Activated naive CD8-positive, alpha-beta T cell (primary cell): ENCODE results near the gene PIGC.

Source experiments
- H3K27ac Mint-ChIP-seq: one replicate; pipeline ENCODE4 v1.8.0; 2021; ENCODE audit warnings: mixed read lengths
- H3K27me3 Mint-ChIP-seq: one replicate; pipeline ENCODE4 v1.8.0; 2021; ENCODE audit warnings: mixed read lengths
- H3K36me3 Mint-ChIP-seq: one replicate; pipeline ENCODE4 v1.8.0; 2021; ENCODE audit warnings: mixed read lengths
- H3K4me1 Mint-ChIP-seq: one replicate; pipeline ENCODE4 v1.8.0; 2021; ENCODE audit warnings: low read depth, mixed read lengths
- H3K4me3 Mint-ChIP-seq: one replicate; pipeline ENCODE4 v1.8.0; 2021; ENCODE audit warnings: mild to moderate bottlenecking, mixed read lengths
- H3K9me3 Mint-ChIP-seq: one replicate; pipeline ENCODE4 v1.8.0; 2021; ENCODE audit warnings: low read depth, mixed read lengths

Gene PIGC

GRCh38 chr1:172443666-172444453 is at the start of gene PIGC:
PIGC (minus strand) TSS chr1:172444069; CDS start chr1:172442622, 1,447 bp downstream.
- H3K9me3 Mint-ChIP-seq = no peaks in the 10 kb centered on the region

DNA sequence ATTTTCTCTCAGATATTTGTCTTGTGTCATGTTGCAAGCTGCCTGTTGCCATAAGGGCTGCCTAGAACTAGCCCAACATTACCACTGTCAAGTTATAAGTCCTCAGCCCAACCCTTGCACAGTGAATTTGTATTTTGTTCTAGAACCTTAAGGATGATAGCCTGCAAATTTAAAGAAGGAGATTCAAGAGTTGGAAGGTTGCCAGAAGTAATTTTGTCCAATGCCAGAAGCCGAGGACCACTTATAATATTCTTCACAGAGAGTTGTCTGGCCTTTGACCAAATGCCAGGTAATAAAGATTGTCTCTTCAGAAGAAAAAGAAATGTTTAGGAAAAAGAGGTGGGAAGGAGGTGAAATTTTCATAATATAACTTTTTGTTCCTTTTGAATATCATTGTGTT is 48.6 kb upstream of the PIGC start:
- Mint-ChIP-seq H3K4me1 (peaks cover 6% of the 10 kb centered on the region), H3K4me3 (no peak overlapping the region), H3K27me3 (peaks cover 6% of the 10 kb centered on the region), H3K27ac (no peak overlapping the region), H3K36me3 (peaks cover 2% of the 10 kb centered on the region), H3K9me3 (no peaks in the 10 kb centered on the region)

More at GRCh38 chr1:172443666-172444453, at the start of gene PIGC:
- Mint-ChIP-seq H3K4me3 (peak within 1 kb of the TSS; percentile 95), H3K27me3 (no peaks in the 10 kb centered on the region), H3K27ac (peak within 1 kb of the TSS; percentile 94), H3K36me3 (no peaks in the 10 kb centered on the region), H3K4me1 (peaks cover 40% of the 10 kb centered on the region)

DNA sequence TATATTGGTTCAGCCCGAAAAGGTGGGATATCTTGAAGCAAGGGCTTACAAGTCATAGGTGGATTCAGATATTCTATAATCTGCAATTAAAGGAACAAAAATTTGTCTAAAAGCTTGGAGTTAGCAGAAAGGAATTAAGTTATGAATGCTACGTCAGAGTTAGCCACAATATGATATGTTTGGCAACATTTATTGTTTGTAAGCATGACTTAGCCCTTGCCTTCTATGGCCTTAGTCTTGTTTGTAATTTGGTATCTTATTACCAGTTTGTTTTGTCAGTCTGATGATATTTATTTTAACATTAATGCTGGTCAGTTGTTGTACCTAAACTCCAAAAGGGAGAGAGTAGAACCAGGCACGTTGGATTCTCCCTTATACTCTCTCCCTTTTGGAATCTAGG is 46.0 kb upstream of the PIGC start:
- Mint-ChIP-seq H3K4me3 (no peak overlapping the region), H3K9me3 (no peaks in the 10 kb centered on the region), H3K27ac (no peak overlapping the region), H3K36me3 (peaks cover 2% of the 10 kb centered on the region), H3K4me1 (peaks cover 6% of the 10 kb centered on the region), H3K27me3 (peaks cover 6% of the 10 kb centered on the region)

DNA sequence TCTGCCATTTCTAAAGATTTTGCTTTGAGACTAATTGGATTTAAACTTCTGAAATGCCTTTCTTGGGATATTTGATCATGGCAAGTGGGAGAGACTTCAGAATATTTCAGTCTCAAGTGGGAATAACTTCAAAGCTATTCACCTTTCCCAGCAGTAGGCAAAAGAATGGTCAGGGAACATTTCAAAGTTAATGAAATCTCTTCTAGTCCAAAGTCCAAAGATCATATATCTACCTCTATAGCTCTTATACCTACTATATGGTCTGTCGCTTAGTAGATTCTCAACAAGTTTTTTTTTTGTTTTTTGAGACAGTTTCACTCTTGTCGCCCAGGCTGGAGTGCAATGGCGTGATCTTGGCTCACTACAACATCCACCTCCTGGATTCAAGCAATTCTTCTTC is 44.5 kb upstream of the PIGC start:
- Mint-ChIP-seq H3K27ac (no peak overlapping the region), H3K27me3 (peaks cover 6% of the 10 kb centered on the region)

GRCh38 chr1:172487550-172487949 is 43.7 kb upstream of the PIGC start:
- H3K27me3 Mint-ChIP-seq = peaks cover 6% of the 10 kb centered on the region

More for the DNA sequence above, 44.5 kb upstream of the PIGC start:
- Mint-ChIP-seq H3K36me3 (peaks cover 2% of the 10 kb centered on the region), H3K4me1 (peaks cover 10% of the 10 kb centered on the region), H3K9me3 (no peaks in the 10 kb centered on the region), H3K4me3 (no peak overlapping the region)

DNA sequence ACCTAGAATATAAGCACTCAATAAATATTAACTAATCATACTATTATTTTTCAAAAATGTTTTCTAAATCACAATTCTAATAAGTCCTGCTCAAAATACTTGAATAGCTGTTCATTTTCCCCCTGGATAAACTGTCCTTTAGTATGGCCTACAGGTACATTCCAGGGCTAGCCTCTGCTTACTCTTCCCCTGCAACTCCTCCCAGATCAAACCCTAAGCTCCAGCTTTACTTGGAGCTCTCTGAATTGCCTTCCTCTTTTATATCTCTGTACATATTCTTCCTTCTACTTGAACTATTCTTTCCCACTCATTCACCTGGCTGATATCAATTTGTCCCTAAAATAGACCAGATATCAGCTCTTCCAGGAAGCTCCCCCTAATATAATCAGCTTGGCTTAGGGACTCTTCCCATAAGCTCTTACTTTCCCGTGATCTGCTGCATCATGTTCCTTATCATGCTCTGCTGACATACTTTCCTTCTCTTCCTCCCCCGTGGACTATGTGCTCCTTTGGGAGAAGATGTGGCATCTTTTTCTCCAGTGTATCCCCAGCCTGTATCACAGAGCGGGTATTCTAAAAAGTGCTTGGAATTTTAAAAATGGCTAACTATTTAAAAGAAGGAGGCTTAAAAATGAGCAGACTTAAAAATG is 43.1 kb upstream of the PIGC start:
- no peaks in the 10 kb centered on the region for H3K9me3 Mint-ChIP-seq
- no peaks in the 10 kb centered on the region for H3K36me3 Mint-ChIP-seq
- H3K27me3 Mint-ChIP-seq = peaks cover 6% of the 10 kb centered on the region
- no peak overlapping the region for H3K27ac Mint-ChIP-seq
- H3K4me1 Mint-ChIP-seq = peaks cover 10% of the 10 kb centered on the region
- H3K4me3 Mint-ChIP-seq = no peak overlapping the region

More at GRCh38 chr1:172487550-172487949, 43.7 kb upstream of the PIGC start:
- H3K4me3 Mint-ChIP-seq = no peak overlapping the region
- peaks cover 2% of the 10 kb centered on the region for H3K36me3 Mint-ChIP-seq
- no peaks in the 10 kb centered on the region for H3K9me3 Mint-ChIP-seq
- no peak overlapping the region for H3K27ac Mint-ChIP-seq
- peaks cover 10% of the 10 kb centered on the region for H3K4me1 Mint-ChIP-seq

GRCh38 chr1:172485626-172486025 is 41.8 kb upstream of the PIGC start:
- Mint-ChIP-seq H3K27ac (no peak overlapping the region), H3K4me1 (peaks cover 10% of the 10 kb centered on the region), H3K4me3 (no peak overlapping the region), H3K27me3 (peaks cover 4% of the 10 kb centered on the region), H3K36me3 (no peaks in the 10 kb centered on the region), H3K9me3 (no peaks in the 10 kb centered on the region)

DNA sequence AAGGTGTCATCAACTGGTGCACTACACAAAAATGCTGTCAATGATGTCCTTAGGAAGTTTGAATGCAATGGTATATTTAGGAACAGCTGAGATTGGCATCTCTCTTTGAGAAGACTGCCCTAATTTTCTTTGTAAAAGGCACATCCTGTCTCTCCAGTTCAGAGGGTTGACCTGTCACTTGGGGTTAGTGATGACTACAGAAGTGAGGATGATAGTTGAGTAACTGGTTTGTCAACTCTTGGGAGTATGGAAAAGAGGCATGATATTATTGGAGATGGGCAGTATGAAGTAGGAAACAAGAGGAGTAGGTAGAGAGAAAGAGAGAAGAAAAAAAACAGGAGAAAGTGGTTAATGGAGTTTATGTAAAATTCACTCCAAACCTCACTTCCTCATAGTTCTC is 40.4 kb upstream of the PIGC start:
- H3K4me3 Mint-ChIP-seq = no peak overlapping the region
- H3K9me3 Mint-ChIP-seq = no peaks in the 10 kb centered on the region
- no peaks in the 10 kb centered on the region for H3K36me3 Mint-ChIP-seq
- H3K4me1 Mint-ChIP-seq = peaks cover 16% of the 10 kb centered on the region
- no peak overlapping the region for H3K27ac Mint-ChIP-seq
- H3K27me3 Mint-ChIP-seq = peaks cover 4% of the 10 kb centered on the region

- peaks cover 16% of the 10 kb centered on the region for H3K4me1 Mint-ChIP-seq
- H3K27me3 Mint-ChIP-seq = peaks cover 2% of the 10 kb centered on the region
- H3K9me3 Mint-ChIP-seq = no peaks in the 10 kb centered on the region
- no peak overlapping the region for H3K4me3 Mint-ChIP-seq
- H3K27ac Mint-ChIP-seq = no peak overlapping the region
- H3K36me3 Mint-ChIP-seq = peaks cover 3% of the 10 kb centered on the region
Measured at GRCh38 chr1:172483448-172483847, 39.6 kb upstream of the PIGC start.

- Mint-ChIP-seq H3K27ac (no peak overlapping the region), H3K27me3 (peaks cover 2% of the 10 kb centered on the region), H3K36me3 (peaks cover 3% of the 10 kb centered on the region)
Measured at GRCh38 chr1:172482044-172482443, 38.2 kb upstream of the PIGC start.

DNA sequence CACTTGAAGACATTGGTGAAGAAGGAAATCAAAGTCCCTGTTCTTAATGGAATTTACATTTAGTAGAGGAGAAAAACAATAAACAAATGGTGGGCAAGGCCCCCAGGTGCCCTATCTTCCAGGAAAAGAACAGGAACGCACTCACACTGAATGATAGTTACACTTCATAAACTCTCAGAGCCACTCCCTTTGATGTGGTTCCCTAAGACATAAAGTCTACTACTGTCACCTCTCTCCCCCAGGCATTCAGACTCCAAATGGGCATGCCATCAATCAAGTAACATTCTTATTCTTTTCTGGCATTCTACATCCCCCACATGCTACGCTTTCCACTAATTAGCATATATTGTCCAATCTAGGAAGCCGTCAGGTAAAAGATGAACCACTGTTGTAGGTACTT is 36.6 kb upstream of the PIGC start:
- Mint-ChIP-seq H3K27ac (no peak overlapping the region), H3K4me3 (no peak overlapping the region), H3K9me3 (no peaks in the 10 kb centered on the region), H3K36me3 (peaks cover 3% of the 10 kb centered on the region), H3K4me1 (peaks cover 10% of the 10 kb centered on the region), H3K27me3 (peaks cover 2% of the 10 kb centered on the region)

More at GRCh38 chr1:172482044-172482443, 38.2 kb upstream of the PIGC start:
- Mint-ChIP-seq H3K4me1 (peaks cover 10% of the 10 kb centered on the region), H3K9me3 (no peaks in the 10 kb centered on the region), H3K4me3 (no peak overlapping the region)

GRCh38 chr1:172478485-172478884 is 34.6 kb upstream of the PIGC start:
- no peak overlapping the region for H3K4me3 Mint-ChIP-seq

GRCh38 chr1:172477741-172478140 is 33.9 kb upstream of the PIGC start:
- H3K4me3 Mint-ChIP-seq = no peak overlapping the region
- peaks cover 2% of the 10 kb centered on the region for H3K27me3 Mint-ChIP-seq
- no peak overlapping the region for H3K27ac Mint-ChIP-seq
- H3K9me3 Mint-ChIP-seq = no peaks in the 10 kb centered on the region
- H3K4me1 Mint-ChIP-seq = peaks cover 10% of the 10 kb centered on the region
- peaks cover 3% of the 10 kb centered on the region for H3K36me3 Mint-ChIP-seq

More at GRCh38 chr1:172478485-172478884, 34.6 kb upstream of the PIGC start:
- Mint-ChIP-seq H3K9me3 (no peaks in the 10 kb centered on the region), H3K4me1 (peaks cover 10% of the 10 kb centered on the region), H3K27me3 (peaks cover 2% of the 10 kb centered on the region), H3K27ac (no peak overlapping the region), H3K36me3 (peaks cover 3% of the 10 kb centered on the region)

DNA sequence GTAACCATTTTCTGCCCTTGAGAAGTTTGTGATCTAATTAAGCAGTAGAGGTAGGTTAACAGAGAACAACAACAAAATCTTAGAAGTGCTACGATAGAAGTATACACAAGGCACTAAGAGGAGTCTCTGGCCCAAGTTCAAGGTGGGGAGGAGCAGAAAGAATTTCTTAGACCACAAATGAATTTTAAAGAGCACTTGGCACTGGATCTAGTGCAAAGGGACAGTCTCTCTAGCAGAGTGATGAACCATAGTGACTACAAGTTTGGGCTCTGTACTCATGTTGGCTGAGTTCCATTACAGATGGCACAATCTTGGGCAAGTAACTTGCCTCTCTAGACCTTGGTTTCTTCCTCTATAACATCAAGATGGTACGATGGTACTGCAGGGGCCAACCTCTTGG is 33.3 kb upstream of the PIGC start:
- Mint-ChIP-seq H3K9me3 (no peaks in the 10 kb centered on the region), H3K36me3 (peaks cover 3% of the 10 kb centered on the region), H3K27ac (no peak overlapping the region), H3K27me3 (peaks cover 3% of the 10 kb centered on the region), H3K4me1 (peaks cover 10% of the 10 kb centered on the region), H3K4me3 (no peak overlapping the region)

DNA sequence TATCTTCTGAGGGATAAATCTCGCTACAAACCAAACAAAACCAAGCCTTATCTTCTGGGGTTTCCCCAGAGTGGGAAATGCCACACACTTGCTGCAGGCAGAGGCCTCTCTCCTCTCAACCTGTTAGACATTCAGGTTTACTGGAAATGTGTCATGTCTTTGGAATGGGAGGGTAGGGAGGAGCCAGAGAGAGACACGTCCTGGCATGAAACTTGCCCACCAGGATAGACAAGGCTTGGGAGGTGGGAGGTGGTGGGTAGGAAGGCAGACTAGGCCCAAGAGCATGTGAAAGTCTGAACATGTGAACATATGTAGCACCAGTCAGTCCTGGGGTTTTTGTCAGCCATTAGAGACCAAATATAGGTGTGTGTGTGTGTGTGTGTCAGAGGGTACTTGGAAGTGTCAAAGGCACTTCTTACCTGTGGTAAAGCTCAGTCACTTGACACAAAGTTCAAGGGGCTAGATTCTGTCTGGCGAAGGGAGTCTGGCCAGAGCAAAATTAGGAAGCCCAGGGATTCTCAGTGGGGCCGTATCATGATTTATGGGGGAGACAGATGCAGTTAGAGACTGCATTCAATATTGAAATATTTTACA is 32.4 kb upstream of the PIGC start:
- peaks cover 3% of the 10 kb centered on the region for H3K36me3 Mint-ChIP-seq
- H3K4me1 Mint-ChIP-seq = peaks cover 10% of the 10 kb centered on the region
- no peak overlapping the region for H3K27ac Mint-ChIP-seq
- no peak overlapping the region for H3K4me3 Mint-ChIP-seq
- H3K27me3 Mint-ChIP-seq = peaks cover 3% of the 10 kb centered on the region
- no peaks in the 10 kb centered on the region for H3K9me3 Mint-ChIP-seq
